Stimulated activated naive CD8-positive, alpha-beta T cell treated with anti-CD3 and anti-CD28 coated beads, Interleukin-15, amount 100 ng/mL, for 72 hours (primary cell): ENCODE results near the gene PLBD1.

Experiments
- ATAC-seq: fragments of 150-1000 bp; cut with Tn5 transposase; 2 replicates; pipeline ENCODE4 v1.10.0; 2021; ENCODE audit warnings: mild to moderate bottlenecking, moderate library complexity
- DNase-seq, 2 donors: peaks; one replicate each; pipeline ENCODE4 v3.0.0; 2021 to 2022
- H3K27ac Mint-ChIP-seq, 2 donors: one replicate each; pipeline ENCODE4 v1.8.0; 2022; ENCODE audit warnings: mild to moderate bottlenecking in 2 of 2, mixed read lengths in 2 of 2, moderate library complexity in 2 of 2
- H3K27me3 Mint-ChIP-seq: one replicate; pipeline ENCODE4 v1.8.0; 2022; ENCODE audit warnings: mixed read lengths
- H3K4me1 Mint-ChIP-seq: one replicate; pipeline ENCODE4 v1.8.0; 2022; ENCODE audit warnings: mild to moderate bottlenecking, mixed read lengths
- H3K4me3 Mint-ChIP-seq, 2 donors: one replicate each; pipeline ENCODE4 v1.8.0; 2022; ENCODE audit warnings: mild to moderate bottlenecking in 2 of 2, mixed read lengths in 2 of 2, moderate library complexity in 1 of 2
- H3K9me3 Mint-ChIP-seq, 2 donors: one replicate each; pipeline ENCODE4 v1.8.0; 2022; ENCODE audit warnings: mixed read lengths in 2 of 2

PLBD1 gene

DNA sequence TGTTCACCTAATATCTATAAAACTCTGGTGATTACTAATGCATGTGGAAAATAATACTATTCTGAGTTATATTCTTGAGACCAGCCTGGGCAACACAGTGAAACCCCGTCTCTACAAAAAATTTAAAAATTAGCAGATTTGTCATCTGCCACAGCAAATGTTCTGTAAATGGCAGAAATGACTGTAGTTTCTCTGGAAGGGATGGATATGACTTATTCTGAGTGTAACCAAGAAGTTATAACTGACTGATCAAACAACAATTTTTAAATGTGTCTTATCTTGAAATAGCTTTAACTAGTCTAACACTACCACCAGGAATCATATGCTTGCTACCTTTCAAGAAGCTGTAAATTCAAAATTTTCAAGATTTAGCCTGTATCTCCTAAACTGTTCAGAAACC lies 88.7 kb downstream of the PLBD1 start:
- no peaks in the 10 kb centered on the region for H3K27me3 Mint-ChIP-seq
- no peak overlapping the region for H3K27ac Mint-ChIP-seq
- H3K9me3 Mint-ChIP-seq, result no peaks in the 10 kb centered on the region
- H3K4me1 Mint-ChIP-seq, result no peaks in the 10 kb centered on the region
- H3K4me3 Mint-ChIP-seq, result no peak overlapping the region
- DNase-seq, result no peak
- ATAC-seq, result peak; percentile 58

DNA sequence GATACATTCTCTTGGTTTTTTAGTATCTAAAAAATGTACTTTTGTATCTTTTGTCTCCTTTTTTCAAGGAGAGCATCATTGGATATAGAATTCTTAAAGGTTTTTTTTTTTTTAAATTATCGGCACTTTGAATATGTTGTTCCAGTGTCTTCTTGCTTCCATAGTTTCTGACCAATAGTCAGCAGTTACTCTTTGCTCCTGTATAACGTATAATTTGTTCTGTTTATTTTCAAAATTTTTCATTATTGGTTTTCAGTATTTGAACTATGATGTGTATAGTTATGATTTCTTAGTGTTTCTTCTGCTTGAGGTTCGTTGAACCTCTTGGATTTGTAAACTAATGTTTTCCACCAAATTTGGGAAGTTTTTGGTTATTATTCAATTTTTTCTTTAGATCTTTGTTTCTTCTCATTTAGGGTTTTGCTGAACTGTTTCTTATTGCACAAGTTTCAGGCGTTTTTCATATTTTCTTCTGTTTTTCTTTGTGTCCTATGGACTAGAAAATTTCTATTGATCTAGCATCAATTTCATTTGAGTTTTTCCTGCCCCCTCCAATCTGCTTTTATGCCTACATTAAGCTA lies 93.9 kb downstream of the PLBD1 start:
- Mint-ChIP-seq H3K9me3 (peaks cover 24 to 25% of the 10 kb centered on the region in 2 donors), H3K27me3 (no peaks in the 10 kb centered on the region), H3K27ac (peak overlapping the region in 1 of 2 donors; percentile 65), H3K4me3 (no peak overlapping the region), H3K4me1 (peaks cover 5% of the 10 kb centered on the region)
- ATAC-seq, result no peak
- no peak for DNase-seq

DNA sequence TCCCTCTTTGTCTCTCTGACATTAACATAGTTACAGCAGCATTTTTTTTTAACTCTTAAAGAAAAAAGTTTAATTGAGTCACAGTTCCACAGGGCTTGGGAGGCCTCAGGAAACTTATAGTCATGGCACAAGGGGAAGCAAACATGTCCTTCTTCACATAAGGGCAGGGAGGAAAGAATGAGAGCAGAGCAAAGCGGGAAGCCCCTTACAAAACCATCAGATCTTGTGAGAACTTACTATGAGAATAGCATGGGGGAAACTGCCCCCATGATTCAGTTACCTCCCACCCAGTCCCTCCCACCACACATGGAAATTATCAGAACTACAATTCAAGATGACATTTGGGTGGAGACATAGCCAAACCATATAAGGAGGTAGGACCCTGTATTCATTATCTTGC lies 96.2 kb downstream of the PLBD1 start:
- DNase-seq (no peak), ATAC-seq (peak; percentile 50)
- Mint-ChIP-seq H3K4me3 (no peak overlapping the region), H3K4me1 (peaks cover 5% of the 10 kb centered on the region), H3K27me3 (no peaks in the 10 kb centered on the region), H3K27ac (no peak overlapping the region), H3K9me3 (peaks cover 24 to 25% of the 10 kb centered on the region in 2 donors)

DNA sequence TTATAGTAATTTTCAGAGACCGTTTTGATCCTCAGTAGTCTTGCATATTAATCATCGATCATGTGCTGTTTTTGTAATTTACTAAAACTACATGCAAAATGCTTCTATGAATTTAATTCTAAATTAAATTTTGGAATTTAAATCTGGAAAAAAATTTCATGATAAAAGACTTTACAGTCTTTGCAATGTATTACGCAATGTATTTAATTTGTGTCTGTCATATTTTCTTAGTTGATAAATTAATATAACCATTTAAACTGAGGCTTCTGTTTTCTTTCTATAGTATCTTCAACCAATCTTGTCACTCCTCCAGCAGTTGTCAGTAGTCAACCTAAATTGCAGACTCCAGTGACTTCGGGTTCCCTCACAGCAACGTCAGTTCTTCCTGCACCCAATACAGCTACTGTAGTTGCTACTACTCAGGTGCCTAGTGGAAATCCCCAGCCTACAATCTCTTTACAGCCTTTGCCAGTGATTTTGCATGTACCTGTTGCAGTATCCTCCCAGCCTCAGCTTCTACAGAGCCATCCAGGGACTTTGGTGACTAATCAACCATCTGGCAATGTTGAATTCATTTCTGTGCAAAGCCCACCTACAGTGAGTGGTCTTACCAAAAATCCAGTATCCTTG lies 107.4 kb downstream of the PLBD1 start:
- Mint-ChIP-seq H3K4me1 (peaks cover 21% of the 10 kb centered on the region), H3K9me3 (peaks cover 0 to 5% of the 10 kb centered on the region in 2 donors), H3K27me3 (no peaks in the 10 kb centered on the region), H3K27ac (no peak overlapping the region), H3K4me3 (no peak overlapping the region)
- DNase-seq (no peak), ATAC-seq (peak; percentile 43)

- Mint-ChIP-seq H3K4me1 (peaks cover 57% of the 10 kb centered on the region), H3K9me3 (peaks cover 10 to 19% of the 10 kb centered on the region in 2 donors), H3K27ac (peak overlapping the region; percentile 24 to 57), H3K27me3 (no peaks in the 10 kb centered on the region), H3K4me3 (peak overlapping the region in 1 of 2 donors; percentile 59)
- DNase-seq (peak; percentile 20 to 22), ATAC-seq (peak; percentile 86)
Measured at GRCh38 chr12:14454098-14454907, 113.4 kb downstream of the PLBD1 start.
